Mesendoderm (in vitro differentiated cells): ENCODE data around the gene AAR2.

Source experiments
- DNase-seq: peaks from one replicate; pipeline ENCODE4 v3.0.0; 2013
- H2AK5ac ChIP-seq: 2 replicates; pipeline ENCODE4 v1.6.1; 2013; ENCODE audit warnings: low read length, inconsistent platforms
- H2BK120ac ChIP-seq: 2 replicates; pipeline ENCODE4 v1.6.1; 2013; ENCODE audit warnings: low read depth, mild to moderate bottlenecking, low read length, moderate library complexity, mixed read lengths
- H2BK15ac ChIP-seq: replicated peaks from 2 replicates; pipeline ENCODE4 v1.6.1; 2013; ENCODE audit warnings: low read depth, mild to moderate bottlenecking, moderate library complexity
- H2BK5ac ChIP-seq: 2 replicates; pipeline ENCODE4 v1.6.1; 2013; ENCODE audit warnings: low read length, inconsistent platforms
- H3K18ac ChIP-seq: 2 replicates; pipeline ENCODE4 v1.6.1; 2013; ENCODE audit warnings: mild to moderate bottlenecking, low read length, mixed read lengths
- H3K23ac ChIP-seq: one replicate; pipeline ENCODE4 v1.6.1; 2013; ENCODE audit warnings: low read length
- H3K27ac ChIP-seq: 2 replicates; pipeline ENCODE4 v1.5.1; 2013; ENCODE audit warnings: low read depth, mild to moderate bottlenecking, inconsistent platforms, low read length, moderate library complexity
- H3K27me3 ChIP-seq: 2 replicates; pipeline ENCODE4 v1.6.1; 2013; ENCODE audit warnings: low read length, control low read depth, mild to moderate bottlenecking, inconsistent platforms; ENCODE audit not compliant: insufficient read depth, poor library complexity
- H3K36me3 ChIP-seq: 2 replicates; pipeline ENCODE4 v1.6.1; 2013; ENCODE audit warnings: low read length, inconsistent platforms; ENCODE audit not compliant: control insufficient read depth, insufficient read depth
- H3K4ac ChIP-seq: one replicate; pipeline ENCODE4 v1.6.1; 2013; ENCODE audit warnings: low read depth, mild to moderate bottlenecking, low read length, moderate library complexity
- H3K4me1 ChIP-seq: 2 replicates; pipeline ENCODE4 v1.6.1; 2013; ENCODE audit warnings: low read depth, low read length, inconsistent platforms; ENCODE audit not compliant: control insufficient read depth
- H3K4me2 ChIP-seq: 2 replicates; pipeline ENCODE4 v1.6.1; 2013; ENCODE audit warnings: low read length
- H3K4me3 ChIP-seq: 2 replicates; pipeline ENCODE4 v1.5.1; 2013; ENCODE audit warnings: mild to moderate bottlenecking, low read length
- H3K56ac ChIP-seq: one replicate; pipeline ENCODE4 v1.6.1; 2013; ENCODE audit warnings: low read length
- H3K79me1 ChIP-seq: 2 replicates; pipeline ENCODE4 v1.6.1; 2013; ENCODE audit warnings: low read length, inconsistent platforms
- H3K79me2 ChIP-seq: 2 replicates; pipeline ENCODE4 v1.6.1; 2013; ENCODE audit warnings: mild to moderate bottlenecking, low read length; ENCODE audit not compliant: control insufficient read depth, insufficient read depth
- H3K9ac ChIP-seq: 2 replicates; pipeline ENCODE4 v1.6.1; 2013; ENCODE audit warnings: low read length, inconsistent platforms
- H4K5ac ChIP-seq: one replicate; pipeline ENCODE4 v1.6.1; 2013; ENCODE audit warnings: low read length
- H4K8ac ChIP-seq: one replicate; pipeline ENCODE4 v1.6.1; 2013; ENCODE audit warnings: low read depth, mild to moderate bottlenecking, control low read depth, low read length, moderate library complexity
- WGBS: extraction: QIAGEN DNeasy Blood & Tissue Kit; methylation state at CpG from one replicate; pipeline ENCODE4 v1.1.7; 2013; ENCODE audit warnings: low lambda C conversion rate, missing lambda C conversion rate; ENCODE audit not compliant: insufficient coverage; ENCODE audit errors: extremely low coverage; 5-methylcytosine and 5-hydroxymethylcytosine counted together

The AAR2 gene

GRCh38 chr20:36246401-36246800 is 10.1 kb downstream of the AAR2 start:
- Histone ChIP-seq H4K5ac (no peak overlapping the region), H3K23ac (no peak overlapping the region), H3K18ac (no peak overlapping the region), H3K36me3 (peaks cover 13% of the 10 kb centered on the region), H3K9ac (no peak overlapping the region), H3K27ac (no peak overlapping the region), H4K8ac (no peak overlapping the region), H2BK120ac (no peak overlapping the region), H3K4me1 (no peaks in the 10 kb centered on the region), H3K4me3 (no peak overlapping the region), H2BK5ac (no peak overlapping the region), H3K27me3 (no peaks in the 10 kb centered on the region), H2BK15ac (no peak overlapping the region), H3K4me2 (no peak overlapping the region), H3K4ac (no peak overlapping the region), H3K79me1 (peaks cover 2% of the 10 kb centered on the region), H3K56ac (no peak overlapping the region), H3K79me2 (no peaks in the 10 kb centered on the region), H2AK5ac (no peak overlapping the region)
- DNase-seq = no peak
- no CpG with 5 or more reads among the region's 4 CpGs for WGBS

DNA sequence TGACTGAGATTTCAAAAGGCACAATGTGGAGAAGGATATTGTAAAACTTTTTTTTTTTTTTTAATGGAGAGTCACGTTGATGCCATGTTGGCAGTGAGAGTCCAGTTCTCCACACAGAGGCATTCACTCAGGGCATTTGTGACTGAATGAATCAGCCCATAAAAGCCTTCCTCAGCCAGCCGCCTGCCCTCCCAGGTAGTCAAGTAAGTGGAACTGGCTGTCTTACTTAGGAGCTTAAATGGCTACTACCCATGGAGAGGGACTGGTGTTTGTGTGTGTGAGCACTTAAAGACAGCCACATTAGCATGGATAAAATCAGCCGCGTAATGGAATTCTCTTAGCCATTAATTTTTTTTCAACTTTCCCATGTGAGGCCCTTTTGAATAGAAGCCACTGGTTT is 12.6 kb downstream of the AAR2 start:
- Histone ChIP-seq H3K36me3 (peaks cover 11% of the 10 kb centered on the region), H3K27ac (no peak overlapping the region)

GRCh38 chr20:36249450-36249849 is 13.2 kb downstream of the AAR2 start:
- WGBS = no CpG with 5 or more reads among the region's 3 CpGs

More for the DNA sequence above, 12.6 kb downstream of the AAR2 start:
- Histone ChIP-seq H2BK5ac (no peak overlapping the region), H3K4me1 (no peaks in the 10 kb centered on the region), H3K4me2 (no peak overlapping the region), H4K5ac (no peak overlapping the region), H3K27me3 (no peaks in the 10 kb centered on the region), H3K79me2 (no peaks in the 10 kb centered on the region), H3K79me1 (peaks cover 5% of the 10 kb centered on the region), H3K56ac (no peak overlapping the region), H3K4me3 (no peak overlapping the region), H2BK15ac (no peak overlapping the region), H3K18ac (no peak overlapping the region), H2BK120ac (no peak overlapping the region), H4K8ac (no peak overlapping the region), H3K23ac (no peak overlapping the region), H3K9ac (no peak overlapping the region), H2AK5ac (no peak overlapping the region), H3K4ac (no peak overlapping the region)
- no CpG with 5 or more reads among the region's 4 CpGs for WGBS
- no peak for DNase-seq

DNA sequence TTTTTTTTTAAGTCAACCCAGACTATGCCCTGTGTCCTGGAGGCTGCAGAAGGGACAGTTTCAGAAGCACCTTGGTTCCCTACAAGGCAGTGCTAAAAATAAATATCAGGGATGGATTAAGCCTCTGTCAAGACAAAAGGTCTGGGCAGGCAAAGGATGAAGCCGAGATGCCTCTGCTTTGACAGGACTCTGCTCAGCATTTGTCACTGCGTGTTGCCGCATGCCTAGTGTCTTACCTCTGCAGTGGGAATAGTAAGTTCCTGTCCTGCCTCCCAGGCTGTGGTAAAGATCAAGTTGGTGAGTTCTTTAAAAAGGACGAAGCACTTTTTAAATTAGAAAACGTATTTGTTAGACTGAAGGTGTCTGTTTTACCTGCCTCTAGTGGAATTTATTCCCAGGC is 15.1 kb downstream of the AAR2 start:
- Histone ChIP-seq H3K36me3 (peaks cover 6% of the 10 kb centered on the region), H2AK5ac (no peak overlapping the region), H3K23ac (no peak overlapping the region), H2BK15ac (no peak overlapping the region), H3K9ac (no peak overlapping the region), H2BK120ac (no peak overlapping the region), H3K79me1 (peaks cover 5% of the 10 kb centered on the region), H3K4ac (no peak overlapping the region), H3K27ac (no peak overlapping the region), H4K8ac (no peak overlapping the region), H3K4me3 (no peak overlapping the region), H3K4me2 (no peak overlapping the region), H4K5ac (no peak overlapping the region), H3K4me1 (no peaks in the 10 kb centered on the region), H2BK5ac (no peak overlapping the region), H3K79me2 (no peaks in the 10 kb centered on the region), H3K27me3 (no peaks in the 10 kb centered on the region), H3K56ac (no peak overlapping the region), H3K18ac (no peak overlapping the region)
- DNase-seq = no peak
- no CpG with 5 or more reads among the region's 5 CpGs for WGBS

More at GRCh38 chr20:36249450-36249849, 13.2 kb downstream of the AAR2 start:
- no peak overlapping the region for H3K4ac ChIP-seq
- H3K36me3 ChIP-seq = peaks cover 9% of the 10 kb centered on the region
- H4K8ac ChIP-seq = no peak overlapping the region
- no peaks in the 10 kb centered on the region for H3K4me1 ChIP-seq
- H3K27me3 ChIP-seq = no peaks in the 10 kb centered on the region
- no peak overlapping the region for H3K56ac ChIP-seq
- H3K4me2 ChIP-seq = no peak overlapping the region
- H2AK5ac ChIP-seq = no peak overlapping the region
- no peak overlapping the region for H3K27ac ChIP-seq
- peak; percentile 10 for DNase-seq
- H3K79me1 ChIP-seq = peaks cover 5% of the 10 kb centered on the region
- H3K23ac ChIP-seq = no peak overlapping the region
- H2BK5ac ChIP-seq = no peak overlapping the region
- no peak overlapping the region for H2BK15ac ChIP-seq
- H3K79me2 ChIP-seq = no peaks in the 10 kb centered on the region
- no peak overlapping the region for H3K18ac ChIP-seq
- H3K9ac ChIP-seq = no peak overlapping the region
- no peak overlapping the region for H3K4me3 ChIP-seq
- no peak overlapping the region for H4K5ac ChIP-seq
- no peak overlapping the region for H2BK120ac ChIP-seq

GRCh38 chr20:36252511-36252910 is 16.2 kb downstream of the AAR2 start:
- Histone ChIP-seq H4K5ac (no peak overlapping the region), H3K79me2 (no peaks in the 10 kb centered on the region), H3K36me3 (peaks cover 5% of the 10 kb centered on the region), H3K79me1 (peaks cover 5% of the 10 kb centered on the region), H3K4me1 (no peaks in the 10 kb centered on the region), H3K4me3 (no peak overlapping the region), H3K27me3 (no peaks in the 10 kb centered on the region), H3K4ac (no peak overlapping the region), H3K9ac (no peak overlapping the region), H3K56ac (no peak overlapping the region), H3K23ac (no peak overlapping the region), H2BK120ac (no peak overlapping the region), H3K27ac (no peak overlapping the region), H3K4me2 (no peak overlapping the region), H3K18ac (no peak overlapping the region), H4K8ac (no peak overlapping the region), H2AK5ac (no peak overlapping the region), H2BK5ac (no peak overlapping the region), H2BK15ac (no peak overlapping the region)
- DNase-seq = no peak
- no CpG with 5 or more reads among the region's 3 CpGs for WGBS

- Histone ChIP-seq H3K79me2 (no peaks in the 10 kb centered on the region), H3K4me1 (no peaks in the 10 kb centered on the region), H4K5ac (no peak overlapping the region), H3K36me3 (peaks cover 5% of the 10 kb centered on the region), H3K23ac (no peak overlapping the region), H2AK5ac (no peak overlapping the region), H3K56ac (no peak overlapping the region), H3K27me3 (no peaks in the 10 kb centered on the region), H3K18ac (no peak overlapping the region), H3K79me1 (peaks cover 5% of the 10 kb centered on the region), H3K4me2 (no peak overlapping the region), H3K9ac (no peak overlapping the region), H4K8ac (no peak overlapping the region), H2BK15ac (no peak overlapping the region), H3K4ac (no peak overlapping the region), H3K27ac (no peak overlapping the region), H3K4me3 (no peak overlapping the region), H2BK120ac (no peak overlapping the region), H2BK5ac (no peak overlapping the region)
- no peak for DNase-seq
- WGBS = no CpG with 5 or more reads among the region's 9 CpGs
Measured at GRCh38 chr20:36253036-36253435, 16.8 kb downstream of the AAR2 start.
